DND-41 (cell line): ENCODE results near the gene BASP1.

Source experiments
- ATAC-seq: fragments of 200-7000 bp; cut with Tn5 transposase; 3 replicates; pipeline ENCODE4 v1.9.1; 2021; ENCODE audit warnings: low read depth; ENCODE audit not compliant: insufficient read depth
- DNase-seq: peaks from one replicate; pipeline ENCODE4 v3.0.0-alpha.2; 2020
- H2AFZ ChIP-seq: 2 replicates; pipeline ENCODE4 v1.6.0; 2012; ENCODE audit warnings: low read depth, low read length
- H3K27ac ChIP-seq: 2 replicates; pipeline ENCODE4 v1.5.1; 2012; ENCODE audit warnings: low read length, inconsistent platforms
- H3K27me3 ChIP-seq: fragments of 200-600 bp; sonication (generic); 2 replicates; pipeline ENCODE4 v1.6.0; 2012; ENCODE audit warnings: low read length, mild to moderate bottlenecking, inconsistent platforms; ENCODE audit not compliant: insufficient read depth, poor library complexity
- H3K36me3 ChIP-seq: 2 replicates; pipeline ENCODE4 v1.5.1; 2012; ENCODE audit warnings: low read length, inconsistent platforms; ENCODE audit not compliant: insufficient read depth
- H3K4me1 ChIP-seq: 2 replicates; pipeline ENCODE4 v1.5.1; 2012; ENCODE audit warnings: mild to moderate bottlenecking, low read length; ENCODE audit not compliant: insufficient read depth
- H3K4me2 ChIP-seq: 2 replicates; pipeline ENCODE4 v1.6.0; 2012; ENCODE audit warnings: mild to moderate bottlenecking, moderate library complexity, low read length, inconsistent platforms; ENCODE audit not compliant: insufficient read depth
- H3K4me3 ChIP-seq, 2 experiments: fragments of 200-600 bp in 1 of 2; shearing (Covaris generic) in 1 of 2; 2 replicates each; pipeline ENCODE4 v1.5.1; 2012 to 2016; ENCODE audit warnings: inconsistent platforms in 2 of 2, low read length in 2 of 2, mild to moderate bottlenecking in 2 of 2, low read depth in 1 of 2, moderate library complexity in 1 of 2
- H3K79me2 ChIP-seq: 2 replicates; pipeline ENCODE4 v1.6.0; 2012; ENCODE audit warnings: low read length, inconsistent platforms; ENCODE audit not compliant: insufficient read depth
- H3K9ac ChIP-seq: 2 replicates; pipeline ENCODE4 v1.6.0; 2012; ENCODE audit warnings: low read depth, mild to moderate bottlenecking, inconsistent platforms, low read length, moderate library complexity
- H3K9me3 ChIP-seq: 2 replicates; pipeline ENCODE4 v1.5.1; 2012; ENCODE audit warnings: low read length, moderate library complexity, mild to moderate bottlenecking, inconsistent platforms; ENCODE audit not compliant: insufficient read depth, severe bottlenecking
- H4K20me1 ChIP-seq: 2 replicates; pipeline ENCODE4 v1.6.0; 2012; ENCODE audit warnings: low read length; ENCODE audit not compliant: insufficient read depth
- CTCF ChIP-seq: IDR thresholded peaks from 2 replicates; pipeline ENCODE4 v1.5.1; 2012; ENCODE audit warnings: borderline replicate concordance, low read length, moderate library complexity, mild to moderate bottlenecking; ENCODE audit not compliant: poor library complexity, severe bottlenecking; ENCODE audit errors: extremely low read depth
- EZH2 ChIP-seq: IDR thresholded peaks from 3 replicates; pipeline ENCODE4 v1.6.1; 2012; ENCODE audit warnings: borderline replicate concordance, low read depth, mild to moderate bottlenecking, moderate library complexity, low read length, inconsistent platforms; ENCODE audit not compliant: severe bottlenecking

The BASP1 gene

GRCh38 chr5:17261075-17261474 is 43.6 kb downstream of the BASP1 start:
- H3K79me2 ChIP-seq: no peaks in the 10 kb centered on the region
- H3K9me3 ChIP-seq: no peaks in the 10 kb centered on the region
- no peaks in the 10 kb centered on the region for H3K36me3 ChIP-seq
- no peaks in the 10 kb centered on the region for H3K27me3 ChIP-seq
- TF ChIP-seq EZH2: no peak
- TF ChIP-seq CTCF: no peak
- H3K9ac ChIP-seq: no peak overlapping the region
- no peak overlapping the region for H2AFZ ChIP-seq
- no peak overlapping the region for H3K27ac ChIP-seq
- no peak overlapping the region for H3K4me2 ChIP-seq
- DNase-seq: no peak
- no peaks in the 10 kb centered on the region for H3K4me1 ChIP-seq
- no peak overlapping the region for H3K4me3 ChIP-seq
- no peak for ATAC-seq
- no peaks in the 10 kb centered on the region for H4K20me1 ChIP-seq

- no peaks in the 10 kb centered on the region for H3K4me1 ChIP-seq
- TF ChIP-seq CTCF (no peak), EZH2 (no peak)
- no peak overlapping the region for H3K9ac ChIP-seq
- H3K4me2 ChIP-seq: no peak overlapping the region
- no peak overlapping the region for H2AFZ ChIP-seq
- H3K27me3 ChIP-seq: no peaks in the 10 kb centered on the region
- H4K20me1 ChIP-seq: no peaks in the 10 kb centered on the region
- no peak overlapping the region for H3K4me3 ChIP-seq
- H3K79me2 ChIP-seq: no peaks in the 10 kb centered on the region
- no peak for DNase-seq
- no peaks in the 10 kb centered on the region for H3K9me3 ChIP-seq
- H3K36me3 ChIP-seq: no peaks in the 10 kb centered on the region
- no peak overlapping the region for H3K27ac ChIP-seq
- no peak for ATAC-seq
Measured at GRCh38 chr5:17265041-17265440, 47.6 kb downstream of the BASP1 start.

GRCh38 chr5:17267106-17267505 is 49.7 kb downstream of the BASP1 start:
- Histone ChIP-seq H3K9me3 (no peaks in the 10 kb centered on the region), H4K20me1 (no peaks in the 10 kb centered on the region), H3K4me3 (no peak overlapping the region), H3K27ac (no peak overlapping the region), H3K27me3 (no peaks in the 10 kb centered on the region), H3K79me2 (no peaks in the 10 kb centered on the region), H3K36me3 (no peaks in the 10 kb centered on the region), H2AFZ (no peak overlapping the region), H3K9ac (no peak overlapping the region), H3K4me1 (no peaks in the 10 kb centered on the region), H3K4me2 (no peak overlapping the region)
- TF ChIP-seq EZH2 (no peak), CTCF (no peak)
- no peak for DNase-seq
- no peak for ATAC-seq

GRCh38 chr5:17269201-17269600 is 51.8 kb downstream of the BASP1 start:
- Histone ChIP-seq H3K27ac (no peak overlapping the region), H3K4me3 (no peak overlapping the region)
- DNase-seq: no peak

More at GRCh38 chr5:17269201-17269600, 51.8 kb downstream of the BASP1 start:
- no peak for TF ChIP-seq CTCF
- TF ChIP-seq EZH2: no peak
- Histone ChIP-seq H2AFZ (no peak overlapping the region), H4K20me1 (no peaks in the 10 kb centered on the region), H3K9ac (no peak overlapping the region), H3K36me3 (no peaks in the 10 kb centered on the region), H3K4me2 (no peak overlapping the region), H3K9me3 (no peaks in the 10 kb centered on the region), H3K79me2 (no peaks in the 10 kb centered on the region), H3K27me3 (no peaks in the 10 kb centered on the region), H3K4me1 (no peaks in the 10 kb centered on the region)
- ATAC-seq: no peak
